Endothelial cell of umbilical vein (primary cell): Measurements from ENCODE around the gene SLC35G1. TPM values are rescaled to one million over a fixed set of nuclear protein-coding genes. Genes with fewer than 3 reads are reported as not detected.

Experiments
- BruUV-seq: library from RNA; stranded (reverse); fragments of 400-500 nt; replicated peaks from 2 replicates; lab custom pipeline; 2021; lab: Mats Ljungman, UMichigan
- CTCF ChIA-PET: fragments of 300-600, 350-600 bp; sonication (Branson Sonifier 250); formaldehyde crosslinking; loops from one replicate; lab custom pipeline; 2021; ENCODE audit warnings: antibody characterized with exemption, inconsistent platforms; lab: Charles Lee
- POLR2A ChIA-PET: fragments of 300-600, 350-600 bp; sonication (Branson Sonifier 250); formaldehyde crosslinking; loops from one replicate; lab custom pipeline; 2021; ENCODE audit warnings: antibody characterized with exemption, inconsistent platforms; lab: Charles Lee
- DNase-seq: peaks from one replicate; pipeline ENCODE4 v3.0.0-alpha.2; 2011; ENCODE audit warnings: low read depth, low spot score
- FAIRE-seq: peaks from 2 replicates; lab custom pipeline; 2011; peaks lifted over from hg19 to GRCh38; lab: Jason Lieb, UNC
- H2AFZ ChIP-seq: 2 replicates; pipeline ENCODE4 v1.6.0; 2012; ENCODE audit warnings: low read depth, low read length, control low read depth, inconsistent platforms
- H3K27ac ChIP-seq: 2 replicates; pipeline ENCODE4 v1.5.1; 2011; ENCODE audit warnings: low read depth, mild to moderate bottlenecking, control low read depth, low read length, moderate library complexity; ENCODE audit not compliant: insufficient read depth
- H3K27me3 ChIP-seq, 2 experiments: 2 replicates each; pipeline versions ENCODE4 v1.6.0 to v1.6.1; 2011; ENCODE audit warnings: low read length in 2 of 2, mixed read lengths in 1 of 2; ENCODE audit not compliant: control insufficient read depth in 2 of 2, insufficient read depth in 2 of 2
- H3K36me3 ChIP-seq, 2 experiments: 2 replicates in 1 of 2; 3 replicates in 1 of 2; pipeline ENCODE4 v1.5.1; 2011; ENCODE audit warnings: low read length in 2 of 2, mild to moderate bottlenecking in 1 of 2, moderate library complexity in 1 of 2; ENCODE audit not compliant: control insufficient read depth in 2 of 2, insufficient read depth in 2 of 2; ENCODE audit errors: extremely low read depth in 1 of 2
- H3K4me1 ChIP-seq: 3 replicates; pipeline ENCODE4 v1.5.1; 2011; ENCODE audit warnings: mild to moderate bottlenecking, low read length; ENCODE audit not compliant: control insufficient read depth, insufficient read depth; ENCODE audit errors: extremely low read depth
- H3K4me2 ChIP-seq: 2 replicates; pipeline ENCODE4 v1.6.1; 2011; ENCODE audit warnings: low read length, control low read depth, mixed read lengths; ENCODE audit not compliant: insufficient read depth
- H3K4me3 ChIP-seq, 3 experiments: fragments of 200-600 bp in 1 of 3; sonication (generic), shearing (Covaris generic) in 1 of 3; replicated peaks in 1 of 3; 2 replicates each; pipeline ENCODE4 v1.5.1; 2011 to 2016; ENCODE audit warnings: control low read depth in 3 of 3, low read length in 3 of 3, mild to moderate bottlenecking in 2 of 3, inconsistent platforms in 1 of 3, low read depth in 1 of 3, moderate library complexity in 1 of 3; ENCODE audit not compliant: insufficient read depth in 1 of 3
- H3K79me2 ChIP-seq: 2 replicates; pipeline ENCODE4 v1.6.0; 2012; ENCODE audit warnings: low read length, inconsistent platforms; ENCODE audit not compliant: control insufficient read depth, insufficient read depth
- H3K9ac ChIP-seq: replicated peaks from 2 replicates; pipeline ENCODE3; 2011; ENCODE audit warnings: low read length, control low read depth; ENCODE audit not compliant: insufficient read depth; ENCODE audit errors: extremely low read depth
- H3K9me1 ChIP-seq: replicated peaks from 3 replicates; pipeline ENCODE4 v1.6.0; 2011; ENCODE audit warnings: mild to moderate bottlenecking, low read length; ENCODE audit not compliant: control insufficient read depth, insufficient read depth; ENCODE audit errors: extremely low read depth
- H3K9me3 ChIP-seq: replicated peaks from 2 replicates; pipeline ENCODE4 v1.5.1; 2012; ENCODE audit warnings: low read length, inconsistent platforms; ENCODE audit not compliant: control insufficient read depth, insufficient read depth
- H4K20me1 ChIP-seq: replicated peaks from 2 replicates; pipeline ENCODE3; 2011; ENCODE audit warnings: mild to moderate bottlenecking, low read length; ENCODE audit not compliant: control insufficient read depth, insufficient read depth; ENCODE audit errors: extremely low read depth
- CTCF ChIP-seq, 2 donors: IDR thresholded peaks; 1 replicate in 1 of 2; 2 replicates in 1 of 2; pipeline ENCODE4 v1.5.1; 2011; ENCODE audit warnings: low read length in 2 of 2, mild to moderate bottlenecking in 2 of 2, moderate library complexity in 2 of 2, control low read depth in 1 of 2, inconsistent platforms in 1 of 2, low read depth in 1 of 2; ENCODE audit not compliant: insufficient read depth in 1 of 2; ENCODE audit errors: extremely low read depth in 1 of 2
- EZH2 ChIP-seq: IDR thresholded peaks from 2 replicates; pipeline ENCODE4 v1.6.1; 2012; ENCODE audit warnings: borderline replicate concordance, low read depth, mild to moderate bottlenecking, moderate library complexity, low read length, inconsistent platforms; ENCODE audit not compliant: severe bottlenecking
- FOS ChIP-seq: IDR thresholded peaks from 2 replicates; pipeline ENCODE4 v1.6.1; 2011; ENCODE audit warnings: mild to moderate bottlenecking, low read length, moderate library complexity, borderline replicate concordance; ENCODE audit not compliant: insufficient read depth
- GATA2 ChIP-seq: IDR thresholded peaks from 2 replicates; pipeline ENCODE4 v1.7.0; 2011; ENCODE audit warnings: low read depth, mild to moderate bottlenecking, moderate library complexity, mixed read lengths, low read length; ENCODE audit not compliant: insufficient read length, insufficient read depth
- JUN ChIP-seq: IDR thresholded peaks from 2 replicates; pipeline ENCODE4 v1.6.1; 2011; ENCODE audit warnings: borderline replicate concordance, low read depth; ENCODE audit not compliant: insufficient read length, insufficient read depth
- MAX ChIP-seq: IDR thresholded peaks from 2 replicates; pipeline ENCODE4 v1.6.1; 2011; ENCODE audit not compliant: insufficient read depth, insufficient read length
- MYC ChIP-seq: IDR thresholded peaks from one replicate; pipeline ENCODE4 v1.6.1; 2011; ENCODE audit warnings: mild to moderate bottlenecking, low read depth, low read length
- POLR2A ChIP-seq: IDR thresholded peaks from 2 replicates; pipeline ENCODE4 v1.6.1; 2012; ENCODE audit warnings: low read depth, mild to moderate bottlenecking, control low read depth, low read length
- POLR2AphosphoS5 ChIP-seq: IDR thresholded peaks from 2 replicates; pipeline ENCODE4 v1.6.1; 2012; ENCODE audit warnings: low read depth, mild to moderate bottlenecking, control low read depth, low read length, moderate library complexity; ENCODE audit not compliant: insufficient read depth
- dilution Hi-C: fragments of 300-500 bp; cut with MboI; formaldehyde crosslinking; loops from one replicate; pipeline ENCODE4 v1.15.0; 2019; ENCODE audit warnings: low sequenced_read_pairs; ENCODE audit not compliant: extremely low pct_ligation_motif_present
- intact Hi-C: fragments of 100-400 bp; cut with micrococcal nuclease; formaldehyde crosslinking; loops from one replicate; pipeline ENCODE4 v1.10.0; 2022
- polyA plus RNA-seq, 4 experiments: library from polyadenylated mRNA; depleted of rRNA in 3 of 4; stranded (reverse) in 3 of 4; unstranded in 1 of 4; fragments of >200 nt; gene quantifications; 2 replicates each; pipeline versions ENCODE4 v1.2.1 to v1.2.3, GENCODE V29; 2011 to 2012; ENCODE audit warnings: missing spikeins in 1 of 4
- total RNA-seq: library from RNA; stranded (reverse); gene quantifications from 2 replicates; pipeline ENCODE4 v1.2.3, GENCODE V29; 2021

SLC35G1 gene
- total and polyA plus RNA-seq, 2 donors (not counting 3 experiments of a cell fraction or from before 2014, with no cell fraction given) = 2.5 to 4.1 TPM

GRCh38 chr10:93912444-93912843 is 18.7 kb downstream of the SLC35G1 start:
- no peaks in the 10 kb centered on the region for H3K9me1 ChIP-seq
- no peaks in the 10 kb centered on the region for H3K9me3 ChIP-seq
- no peaks in the 10 kb centered on the region for H3K27me3 ChIP-seq
- no peak overlapping the region for H3K4me3 ChIP-seq
- no peaks in the 10 kb centered on the region for H3K36me3 ChIP-seq
- no peak overlapping the region for H2AFZ ChIP-seq
- ChIA-PET POLR2A (no interaction called here), CTCF (interaction anchor here (1.7 kb wide), 1 partner anchor 408 kb away, joined by 7 read pairs; no protein-coding TSS in a partner anchor)
- no peak overlapping the region for H3K4me2 ChIP-seq
- dilution Hi-C loops (no loop called here), intact Hi-C loops (no loop called here)
- H3K4me1 ChIP-seq = peaks cover 7% of the 10 kb centered on the region
- no TSS peak for BruUV-seq
- no peak overlapping the region for H3K9ac ChIP-seq
- no peaks in the 10 kb centered on the region for H3K79me2 ChIP-seq
- DNase-seq (no peak), FAIRE-seq (no peak)
- TF ChIP-seq CTCF (IDR thresholded peaks at IDR 0.05; ENCODE audit: extremely low read depth in 1 of 2, insufficient read depth in 1 of 2, low read depth in 1 of 2, low read length in 2 of 2) = no peak
- no peak for TF ChIP-seq POLR2AphosphoS5
- TF ChIP-seq MAX = no peak
- TF ChIP-seq FOS = no peak
- no peak for TF ChIP-seq MYC
- no peak for TF ChIP-seq EZH2
- no peak for TF ChIP-seq GATA2
- TF ChIP-seq JUN = no peak
- TF ChIP-seq POLR2A = no peak
- no peaks in the 10 kb centered on the region for H4K20me1 ChIP-seq
- H3K27ac ChIP-seq = no peak overlapping the region
